Measurements from ENCODE around the gene EPB41L4A.

- TF ChIP-seq CTCF (IDR thresholded peaks at IDR 0.05; ENCODE audit: insufficient read depth, low read length): no peak
- no peak for TF ChIP-seq POLR2AphosphoS5 (IDR thresholded peaks at IDR 0.05; ENCODE audit: low read depth)
- TF ChIP-seq, protein P1, sequence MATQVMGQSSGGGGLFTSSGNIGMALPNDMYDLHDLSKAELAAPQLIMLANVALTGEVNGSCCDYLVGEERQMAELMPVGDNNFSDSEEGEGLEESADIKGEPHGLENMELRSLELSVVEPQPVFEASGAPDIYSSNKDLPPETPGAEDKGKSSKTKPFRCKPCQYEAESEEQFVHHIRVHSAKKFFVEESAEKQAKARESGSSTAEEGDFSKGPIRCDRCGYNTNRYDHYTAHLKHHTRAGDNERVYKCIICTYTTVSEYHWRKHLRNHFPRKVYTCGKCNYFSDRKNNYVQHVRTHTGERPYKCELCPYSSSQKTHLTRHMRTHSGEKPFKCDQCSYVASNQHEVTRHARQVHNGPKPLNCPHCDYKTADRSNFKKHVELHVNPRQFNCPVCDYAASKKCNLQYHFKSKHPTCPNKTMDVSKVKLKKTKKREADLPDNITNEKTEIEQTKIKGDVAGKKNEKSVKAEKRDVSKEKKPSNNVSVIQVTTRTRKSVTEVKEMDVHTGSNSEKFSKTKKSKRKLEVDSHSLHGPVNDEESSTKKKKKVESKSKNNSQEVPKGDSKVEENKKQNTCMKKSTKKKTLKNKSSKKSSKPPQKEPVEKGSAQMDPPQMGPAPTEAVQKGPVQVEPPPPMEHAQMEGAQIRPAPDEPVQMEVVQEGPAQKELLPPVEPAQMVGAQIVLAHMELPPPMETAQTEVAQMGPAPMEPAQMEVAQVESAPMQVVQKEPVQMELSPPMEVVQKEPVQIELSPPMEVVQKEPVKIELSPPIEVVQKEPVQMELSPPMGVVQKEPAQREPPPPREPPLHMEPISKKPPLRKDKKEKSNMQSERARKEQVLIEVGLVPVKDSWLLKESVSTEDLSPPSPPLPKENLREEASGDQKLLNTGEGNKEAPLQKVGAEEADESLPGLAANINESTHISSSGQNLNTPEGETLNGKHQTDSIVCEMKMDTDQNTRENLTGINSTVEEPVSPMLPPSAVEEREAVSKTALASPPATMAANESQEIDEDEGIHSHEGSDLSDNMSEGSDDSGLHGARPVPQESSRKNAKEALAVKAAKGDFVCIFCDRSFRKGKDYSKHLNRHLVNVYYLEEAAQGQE (IDR thresholded peaks at IDR 0.05; ENCODE audit: insufficient replicate concordance, low read depth): no peak
- no peak for TF ChIP-seq GABPA (IDR thresholded peaks at IDR 0.05; ENCODE audit: low read depth)
- no peak for TF ChIP-seq SPI1 (IDR thresholded peaks at IDR 0.05; ENCODE audit: borderline replicate concordance, low read depth)
These were observed 227.0 kb downstream of the EPB41L4A start for GRCh38 chr5:112192072-112192471.

Measured in HL-60 (cell line).